ENCODE results near the gene UBAC2. TPM values are rescaled to one million over a fixed set of nuclear protein-coding genes. Genes with fewer than 3 reads are reported as not detected.

Gene UBAC2
- polyA plus RNA-seq, 1 experiment: 71.4 TPM

DNA sequence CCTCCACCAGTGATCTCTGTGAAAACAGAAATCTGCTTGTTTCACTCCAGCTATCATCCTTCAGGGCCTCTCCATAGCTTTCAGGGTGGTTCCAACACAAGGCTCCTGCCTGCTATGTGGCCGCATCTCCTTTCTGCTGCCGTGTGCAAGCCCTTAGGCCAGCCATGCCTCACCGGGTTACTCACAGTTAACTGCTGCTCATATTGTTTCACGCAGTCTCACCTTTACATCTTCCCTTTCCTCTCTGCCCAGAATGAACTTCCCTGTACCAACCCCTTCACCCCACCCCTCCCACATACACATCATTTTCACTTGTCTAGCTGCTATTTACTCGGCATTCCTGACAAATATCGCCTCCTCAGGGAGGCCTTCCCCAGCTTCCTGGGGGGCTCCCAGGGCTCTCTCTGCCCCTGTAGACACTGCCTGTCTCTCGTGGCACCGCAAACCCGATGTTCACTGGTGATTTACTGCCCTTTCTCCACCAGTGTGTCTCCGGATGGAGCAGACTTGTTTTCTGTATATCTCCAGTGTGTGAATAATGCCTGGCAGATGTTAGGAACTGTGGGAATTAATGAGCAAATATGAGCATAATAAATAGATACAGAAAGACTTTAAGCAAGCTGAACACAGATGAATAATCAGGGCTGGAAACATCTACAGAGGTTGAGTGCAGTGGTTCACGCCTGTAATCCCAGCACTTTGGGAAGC is 145.8 kb downstream of the UBAC2 start:
- POLR2A ChIA-PET: no interaction called here
- CTCF ChIA-PET: no interaction called here
- Histone ChIP-seq H3K27me3 (ENCODE audit: control insufficient read depth, insufficient read depth, low read length) (no peaks in the 10 kb centered on the region), H3K9me3 (ENCODE audit: control insufficient read depth, insufficient read depth, low read length) (no peaks in the 10 kb centered on the region), H3K4me3 (ENCODE audit: low read depth, low read length) (no peak overlapping the region), H3K27ac (ENCODE audit: low read depth, low read length) (no peak overlapping the region)
- no peak for DNase-seq (ENCODE audit: low read depth, low spot score)
- no peak for TF ChIP-seq CTCF (IDR thresholded peaks at IDR 0.05; ENCODE audit: low read depth, low read length)

DNA sequence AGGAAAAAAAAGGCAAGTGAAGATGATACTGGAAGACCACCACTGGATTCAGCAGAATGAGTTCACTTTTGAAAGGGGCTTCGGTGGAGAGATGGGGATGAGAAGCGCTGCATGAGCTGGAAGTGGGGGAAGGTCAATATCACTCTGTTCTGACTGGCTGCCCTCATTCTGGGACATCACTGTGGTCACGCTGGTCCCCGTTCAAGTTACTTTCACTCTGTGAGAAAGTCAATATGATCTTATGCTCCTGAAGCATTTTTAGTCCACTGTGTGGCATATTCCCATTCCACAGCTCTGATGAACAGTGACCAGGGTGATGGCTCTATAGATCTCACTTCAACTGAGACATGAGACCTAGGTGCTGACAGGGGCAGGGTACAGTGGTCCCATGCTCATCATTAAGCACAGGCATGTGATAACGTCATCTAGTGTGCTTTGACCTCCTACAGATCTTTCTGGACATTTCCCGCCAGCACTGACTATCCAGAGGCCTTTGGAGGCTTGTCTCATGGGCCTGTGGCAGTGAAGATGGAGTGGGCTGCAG is 146.8 kb downstream of the UBAC2 start:
- CTCF ChIA-PET: no interaction called here
- H3K27ac ChIP-seq (ENCODE audit: low read depth, low read length): no peak overlapping the region
- H3K27me3 ChIP-seq (ENCODE audit: control insufficient read depth, insufficient read depth, low read length): no peaks in the 10 kb centered on the region
- no peak overlapping the region for H3K4me3 ChIP-seq (ENCODE audit: low read depth, low read length)
- no peak for DNase-seq (ENCODE audit: low read depth, low spot score)
- POLR2A ChIA-PET: no interaction called here
- H3K9me3 ChIP-seq (ENCODE audit: control insufficient read depth, insufficient read depth, low read length): no peaks in the 10 kb centered on the region
- TF ChIP-seq CTCF (IDR thresholded peaks at IDR 0.05; ENCODE audit: low read depth, low read length): no peak

- POLR2A ChIA-PET: no interaction called here
- Histone ChIP-seq H3K27ac (ENCODE audit: low read depth, low read length) (no peak overlapping the region), H3K27me3 (ENCODE audit: control insufficient read depth, insufficient read depth, low read length) (no peaks in the 10 kb centered on the region), H3K4me3 (ENCODE audit: low read depth, low read length) (no peak overlapping the region), H3K9me3 (ENCODE audit: control insufficient read depth, insufficient read depth, low read length) (no peaks in the 10 kb centered on the region)
- CTCF ChIA-PET: interaction anchor here (1.2 kb wide), 1 partner anchor 171 kb away, joined by 3 read pairs; no protein-coding TSS in a partner anchor
- DNase-seq (ENCODE audit: low read depth, low spot score): no peak
- TF ChIP-seq CTCF (IDR thresholded peaks at IDR 0.05; ENCODE audit: low read depth, low read length): no peak
Measured at GRCh38 chr13:99347911-99348451, 147.3 kb downstream of the UBAC2 start.

GRCh38 chr13:99350191-99350590 is 149.5 kb downstream of the UBAC2 start:
- no peak for TF ChIP-seq CTCF (IDR thresholded peaks at IDR 0.05; ENCODE audit: low read depth, low read length)
- no peak overlapping the region for H3K27ac ChIP-seq (ENCODE audit: low read depth, low read length)
- H3K9me3 ChIP-seq (ENCODE audit: control insufficient read depth, insufficient read depth, low read length): no peaks in the 10 kb centered on the region
- DNase-seq (ENCODE audit: low read depth, low spot score): no peak
- POLR2A ChIA-PET: no interaction called here
- CTCF ChIA-PET: no interaction called here
- H3K4me3 ChIP-seq (ENCODE audit: low read depth, low read length): no peak overlapping the region
- H3K27me3 ChIP-seq (ENCODE audit: control insufficient read depth, insufficient read depth, low read length): no peaks in the 10 kb centered on the region

DNA sequence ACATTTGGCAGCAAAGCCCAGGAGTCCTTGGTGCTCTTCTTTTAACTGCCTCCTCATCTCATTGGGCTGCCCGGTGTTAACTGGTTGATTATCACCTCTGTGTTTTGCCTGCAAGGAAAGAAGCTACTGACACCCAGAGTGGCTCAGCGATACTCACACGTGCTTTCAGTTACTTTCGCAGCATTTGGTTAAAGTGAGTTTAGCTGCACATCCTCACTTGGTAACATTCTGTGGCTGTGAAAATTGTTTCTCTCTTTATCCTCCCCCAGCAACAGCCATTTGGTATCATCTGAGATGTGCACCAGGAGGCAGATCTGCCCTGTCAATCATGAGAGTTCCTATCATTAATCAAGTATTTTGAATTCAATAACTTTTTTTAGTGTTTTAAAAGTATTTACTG is 151.1 kb downstream of the UBAC2 start:
- ChIA-PET CTCF (interaction anchor here (0.7 to 0.9 kb wide), 5 partner anchors 16 to 85 kb away, joined by 3 to 5 read pairs (median 4); no protein-coding TSS in a partner anchor), POLR2A (no interaction called here)
- no peak for TF ChIP-seq CTCF (IDR thresholded peaks at IDR 0.05; ENCODE audit: low read depth, low read length)

More for the DNA sequence above, 151.1 kb downstream of the UBAC2 start:
- H3K4me3 ChIP-seq (ENCODE audit: low read depth, low read length): no peak overlapping the region
- no peaks in the 10 kb centered on the region for H3K27me3 ChIP-seq (ENCODE audit: control insufficient read depth, insufficient read depth, low read length)
- no peaks in the 10 kb centered on the region for H3K9me3 ChIP-seq (ENCODE audit: control insufficient read depth, insufficient read depth, low read length)
- DNase-seq (ENCODE audit: low read depth, low spot score): no peak
- no peak overlapping the region for H3K27ac ChIP-seq (ENCODE audit: low read depth, low read length)

All from AG04450 (cell line).